K562 (cell line): ENCODE measurements around the gene SUMF2. TPM values are rescaled to one million over a fixed set of nuclear protein-coding genes. Genes with fewer than 3 reads are reported as not detected.

ENCODE experiments used
- ARID2 ChIP-seq: fragments of 450-650 bp; IDR thresholded peaks from 2 replicates; pipeline ENCODE4 v1.6.1; 2017; ENCODE audit warnings: antibody characterized with exemption, mild to moderate bottlenecking
- CC2D1A ChIP-seq: fragments of 450-650 bp; IDR thresholded peaks from 2 replicates; pipeline ENCODE4 v1.6.1; 2017; ENCODE audit warnings: mild to moderate bottlenecking
- CSDE1 ChIP-seq, 2 experiments: fragments of 450-650 bp; IDR thresholded peaks; 2 replicates each; pipeline ENCODE4 v1.6.1; 2016; ENCODE audit warnings: mild to moderate bottlenecking in 1 of 2
- GTF2F1 ChIP-seq: IDR thresholded peaks from 2 replicates; pipeline ENCODE4 v1.6.1; 2011; ENCODE audit warnings: low read depth, low read length, improper control_type of control experiment
- HIVEP1 ChIP-seq: fragments of 250-450 bp; sonication (Bioruptor Pico); IDR thresholded peaks from 2 replicates; pipeline ENCODE4 v1.4.0; 2020; ENCODE audit warnings: mild to moderate bottlenecking
- HSF4 ChIP-seq: fragments of 250-450 bp; sonication (Bioruptor Pico); IDR thresholded peaks from 2 replicates; pipeline ENCODE4 v2.1.2; 2022; ENCODE audit warnings: mild to moderate bottlenecking, moderate library complexity, borderline replicate concordance
- LEF1 ChIP-seq: fragments of 450-650 bp; IDR thresholded peaks from 2 replicates; pipeline ENCODE4 v1.6.1; 2016; ENCODE audit warnings: mild to moderate bottlenecking
- MAZ ChIP-seq, 2 experiments: fragments of 450-650 bp in 1 of 2; sonication (generic) in 1 of 2; formaldehyde crosslinking; IDR thresholded peaks in 1 of 2; conservative IDR thresholded peaks in 1 of 2; 2 replicates each; pipeline versions ENCODE4 v1.4.0 to v1.5.0; 2020; ENCODE audit warnings: mild to moderate bottlenecking in 1 of 2, missing genetic modification reagents in 1 of 2
- NFXL1 ChIP-seq: fragments of 450-650 bp; formaldehyde crosslinking; IDR thresholded peaks from 2 replicates; pipeline ENCODE4 v1.4.0; 2021; ENCODE audit warnings: mild to moderate bottlenecking
- NUFIP1 ChIP-seq: fragments of 450-650 bp; IDR thresholded peaks from 2 replicates; pipeline ENCODE4 v1.6.1; 2018; ENCODE audit not compliant: partially characterized antibody
- polyA plus RNA-seq, 8 experiments: library from polyadenylated mRNA; depleted of rRNA in 4 of 8; stranded (reverse) in 5 of 8; unstranded in 3 of 8; fragments of >200 nt; fragmentation: Nextera tagmentation in 2 of 8; fragmentation: Illumina TruSeq in 1 of 8; extraction: Ambion mirVana in 2 of 8; extraction: Trizol in 1 of 8; gene quantifications; 2 replicates each; pipeline versions ENCODE4 v1.2.1 to v1.2.3, GENCODE V29; 2011 to 2014; ENCODE audit warnings: inconsistent platforms in 1 of 8, missing spikeins in 1 of 8
- total RNA-seq, 7 experiments: library from RNA; depleted of rRNA in 6 of 7; stranded (reverse); fragments of >200 nt in 6 of 7; fragmentation: Illumina TruSeq in 2 of 7; extraction: Trizol in 2 of 7; gene quantifications; 2 replicates each; pipeline versions ENCODE4 v1.2.1 to v1.2.3, GENCODE V29; 2011 to 2021; ENCODE audit warnings: low replicate concordance in 1 of 7
- TF ChIP-seq, protein P1 (sequence below), 2 experiments: fragments of 450-650 bp; IDR thresholded peaks; 2 replicates each; pipeline ENCODE4 v1.6.1; 2016
- TF ChIP-seq, protein P2 (sequence below): fragments of 450-650 bp; IDR thresholded peaks from 2 replicates; pipeline ENCODE4 v1.6.1; 2018; ENCODE audit warnings: mild to moderate bottlenecking, low read depth; ENCODE audit not compliant: partially characterized antibody
- TF ChIP-seq, protein P3 (sequence below): fragments of 250-450 bp; sonication (Bioruptor Pico); IDR thresholded peaks from 2 replicates; pipeline ENCODE4 v1.4.0; 2020; ENCODE audit warnings: mild to moderate bottlenecking, moderate library complexity, borderline replicate concordance
- TF ChIP-seq, protein P4 (sequence below): conservative IDR thresholded peaks from 2 replicates; pipeline ENCODE4 v1.6.1; 2011; ENCODE audit warnings: low read depth, mild to moderate bottlenecking, low read length; ENCODE audit not compliant: control insufficient read depth
- TF ChIP-seq, protein P5 (sequence below): fragments of 250-450 bp; sonication (Bioruptor Pico); IDR thresholded peaks from 2 replicates; pipeline ENCODE4 v1.5.1; 2021; ENCODE audit warnings: mild to moderate bottlenecking

Gene SUMF2
- total and polyA plus RNA-seq, 9 of the 15 experiments (the other 6 are each of a cell fraction or from before 2014, with no cell fraction given) = 39.0 to 113 (median 67.7) TPM

DNA sequence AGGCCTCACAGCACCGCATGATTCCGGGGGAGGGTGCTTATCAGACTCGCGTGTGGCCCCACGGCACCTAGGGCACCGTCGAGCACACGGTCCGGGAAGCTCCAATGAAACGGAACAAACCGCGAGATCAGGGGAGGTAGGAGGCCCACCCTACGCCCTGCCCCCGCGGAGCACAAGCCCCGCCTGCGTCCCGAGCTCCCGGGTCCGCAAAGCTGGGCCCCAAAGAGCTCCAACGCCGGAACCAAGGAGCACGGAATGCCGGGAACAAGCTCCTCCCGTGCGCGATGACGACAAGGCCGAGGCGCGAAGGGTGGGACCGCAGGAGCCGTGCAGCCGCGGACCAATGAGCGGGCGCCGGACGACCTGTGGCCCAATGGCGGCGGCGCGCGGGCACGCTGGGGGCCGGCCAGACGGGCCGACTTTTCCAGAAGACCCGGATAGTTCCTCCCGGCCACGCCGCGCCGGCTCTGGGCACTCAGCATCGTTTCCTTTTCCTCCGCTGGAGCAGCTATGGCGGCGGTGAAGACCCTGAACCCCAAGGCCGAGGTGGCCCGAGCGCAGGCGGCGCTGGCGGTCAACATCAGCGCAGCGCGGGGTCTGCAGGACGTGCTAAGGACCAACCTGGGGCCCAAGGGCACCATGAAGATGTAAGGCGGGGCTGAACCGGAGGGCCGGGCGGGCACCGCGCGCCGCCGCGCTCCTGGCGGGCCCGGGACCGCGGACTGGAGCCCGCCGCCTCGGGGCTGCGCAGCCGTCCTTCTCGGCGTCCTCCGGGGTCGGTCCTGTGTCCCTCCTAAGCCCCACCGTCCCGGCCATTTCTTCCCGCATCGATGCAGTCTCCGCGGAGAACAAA, 12.5 kb upstream of the SUMF2 start, which contains the start of the genes CCT6A and PSPH (continued):
- TF ChIP-seq, protein P1, sequence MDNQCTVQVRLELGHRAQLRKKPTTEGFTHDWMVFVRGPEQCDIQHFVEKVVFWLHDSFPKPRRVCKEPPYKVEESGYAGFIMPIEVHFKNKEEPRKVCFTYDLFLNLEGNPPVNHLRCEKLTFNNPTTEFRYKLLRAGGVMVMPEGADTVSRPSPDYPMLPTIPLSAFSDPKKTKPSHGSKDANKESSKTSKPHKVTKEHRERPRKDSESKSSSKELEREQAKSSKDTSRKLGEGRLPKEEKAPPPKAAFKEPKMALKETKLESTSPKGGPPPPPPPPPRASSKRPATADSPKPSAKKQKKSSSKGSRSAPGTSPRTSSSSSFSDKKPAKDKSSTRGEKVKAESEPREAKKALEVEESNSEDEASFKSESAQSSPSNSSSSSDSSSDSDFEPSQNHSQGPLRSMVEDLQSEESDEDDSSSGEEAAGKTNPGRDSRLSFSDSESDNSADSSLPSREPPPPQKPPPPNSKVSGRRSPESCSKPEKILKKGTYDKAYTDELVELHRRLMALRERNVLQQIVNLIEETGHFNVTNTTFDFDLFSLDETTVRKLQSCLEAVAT (IDR thresholded peaks at IDR 0.05) = no peak; a peak in 1 of 4 replicates
- TF ChIP-seq, protein P2, sequence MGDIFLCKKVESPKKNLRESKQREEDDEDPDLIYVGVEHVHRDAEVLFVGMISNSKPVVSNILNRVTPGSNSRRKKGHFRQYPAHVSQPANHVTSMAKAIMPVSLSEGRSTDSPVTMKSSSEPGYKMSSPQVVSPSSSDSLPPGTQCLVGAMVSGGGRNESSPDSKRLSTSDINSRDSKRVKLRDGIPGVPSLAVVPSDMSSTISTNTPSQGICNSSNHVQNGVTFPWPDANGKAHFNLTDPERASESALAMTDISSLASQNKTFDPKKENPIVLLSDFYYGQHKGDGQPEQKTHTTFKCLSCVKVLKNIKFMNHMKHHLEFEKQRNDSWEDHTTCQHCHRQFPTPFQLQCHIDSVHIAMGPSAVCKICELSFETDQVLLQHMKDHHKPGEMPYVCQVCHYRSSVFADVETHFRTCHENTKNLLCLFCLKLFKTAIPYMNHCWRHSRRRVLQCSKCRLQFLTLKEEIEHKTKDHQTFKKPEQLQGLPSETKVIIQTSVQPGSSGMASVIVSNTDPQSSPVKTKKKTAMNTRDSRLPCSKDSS = no peak
- TF ChIP-seq, protein P3, sequence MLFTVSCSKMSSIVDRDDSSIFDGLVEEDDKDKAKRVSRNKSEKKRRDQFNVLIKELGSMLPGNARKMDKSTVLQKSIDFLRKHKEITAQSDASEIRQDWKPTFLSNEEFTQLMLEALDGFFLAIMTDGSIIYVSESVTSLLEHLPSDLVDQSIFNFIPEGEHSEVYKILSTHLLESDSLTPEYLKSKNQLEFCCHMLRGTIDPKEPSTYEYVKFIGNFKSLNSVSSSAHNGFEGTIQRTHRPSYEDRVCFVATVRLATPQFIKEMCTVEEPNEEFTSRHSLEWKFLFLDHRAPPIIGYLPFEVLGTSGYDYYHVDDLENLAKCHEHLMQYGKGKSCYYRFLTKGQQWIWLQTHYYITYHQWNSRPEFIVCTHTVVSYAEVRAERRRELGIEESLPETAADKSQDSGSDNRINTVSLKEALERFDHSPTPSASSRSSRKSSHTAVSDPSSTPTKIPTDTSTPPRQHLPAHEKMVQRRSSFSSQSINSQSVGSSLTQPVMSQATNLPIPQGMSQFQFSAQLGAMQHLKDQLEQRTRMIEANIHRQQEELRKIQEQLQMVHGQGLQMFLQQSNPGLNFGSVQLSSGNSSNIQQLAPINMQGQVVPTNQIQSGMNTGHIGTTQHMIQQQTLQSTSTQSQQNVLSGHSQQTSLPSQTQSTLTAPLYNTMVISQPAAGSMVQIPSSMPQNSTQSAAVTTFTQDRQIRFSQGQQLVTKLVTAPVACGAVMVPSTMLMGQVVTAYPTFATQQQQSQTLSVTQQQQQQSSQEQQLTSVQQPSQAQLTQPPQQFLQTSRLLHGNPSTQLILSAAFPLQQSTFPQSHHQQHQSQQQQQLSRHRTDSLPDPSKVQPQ = no peak
- TF ChIP-seq NUFIP1 (no peak), HSF4 (CRISPR knock-in tag) (no peak), GTF2F1 (0 out of 2 replicates have a peak, but pooled peaks have one; percentile 29), HIVEP1 (CRISPR knock-in tag) (no peak), NFXL1 (CRISPR knock-in tag) (no peak), CSDE1 (IDR thresholded peaks at IDR 0.05) (no peak), CC2D1A (no peak), LEF1 (no peak), ARID2 (no peak), MAZ (CRISPR knock-in tag; conservative IDR thresholded peaks at IDR 0.05 in 1 of 2, IDR thresholded peaks at IDR 0.05 in 1 of 2) (peak; percentile 74 to 90)
- TF ChIP-seq, protein P4, sequence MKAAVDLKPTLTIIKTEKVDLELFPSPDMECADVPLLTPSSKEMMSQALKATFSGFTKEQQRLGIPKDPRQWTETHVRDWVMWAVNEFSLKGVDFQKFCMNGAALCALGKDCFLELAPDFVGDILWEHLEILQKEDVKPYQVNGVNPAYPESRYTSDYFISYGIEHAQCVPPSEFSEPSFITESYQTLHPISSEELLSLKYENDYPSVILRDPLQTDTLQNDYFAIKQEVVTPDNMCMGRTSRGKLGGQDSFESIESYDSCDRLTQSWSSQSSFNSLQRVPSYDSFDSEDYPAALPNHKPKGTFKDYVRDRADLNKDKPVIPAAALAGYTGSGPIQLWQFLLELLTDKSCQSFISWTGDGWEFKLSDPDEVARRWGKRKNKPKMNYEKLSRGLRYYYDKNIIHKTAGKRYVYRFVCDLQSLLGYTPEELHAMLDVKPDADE = 0 out of 2 replicates have a peak, but pooled peaks have one; percentile 28
- TF ChIP-seq, protein P5, sequence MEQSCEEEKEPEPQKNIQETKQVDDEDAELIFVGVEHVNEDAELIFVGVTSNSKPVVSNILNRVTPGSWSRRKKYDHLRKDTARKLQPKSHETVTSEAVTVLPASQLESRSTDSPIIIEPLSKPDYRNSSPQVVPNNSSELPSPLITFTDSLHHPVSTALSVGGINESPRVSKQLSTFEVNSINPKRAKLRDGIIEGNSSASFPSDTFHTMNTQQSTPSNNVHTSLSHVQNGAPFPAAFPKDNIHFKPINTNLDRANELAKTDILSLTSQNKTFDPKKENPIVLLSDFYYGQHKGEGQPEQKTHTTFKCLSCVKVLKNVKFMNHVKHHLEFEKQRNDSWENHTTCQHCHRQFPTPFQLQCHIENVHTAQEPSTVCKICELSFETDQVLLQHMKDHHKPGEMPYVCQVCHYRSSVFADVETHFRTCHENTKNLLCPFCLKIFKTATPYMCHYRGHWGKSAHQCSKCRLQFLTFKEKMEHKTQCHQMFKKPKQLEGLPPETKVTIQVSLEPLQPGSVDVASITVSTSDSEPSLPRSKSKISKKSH (CRISPR knock-in tag) = no peak
